Right ventricle myocardium superior (tissue), 1 donor: ENCODE results near the gene EIF4A3. TPM values are rescaled to one million over a fixed set of nuclear protein-coding genes. Genes with fewer than 3 reads are reported as not detected.
"Not testable (repeated sequence)": the region's sequence is repeated elsewhere in the genome, so short reads cannot be mapped to it uniquely, and the experiment has no call there.

ENCODE experiments used
- ATAC-seq: fragments of 200-7000 bp; cut with Tn5 transposase; one replicate; pipeline ENCODE4 v1.9.1; 2020; ENCODE audit warnings: mild to moderate bottlenecking; ENCODE audit not compliant: poor library complexity
- DNase-seq: peaks from one replicate; pipeline ENCODE4 v3.0.0-alpha.2; 2020
- intact Hi-C: fragments of 100-400 bp; cut with DNase I; formaldehyde crosslinking; loops from one replicate; pipeline ENCODE4 v1.11.2; 2022
- microRNA-seq: library from miRNA; unstranded; fragments of <30 nt; microRNA quantifications from one replicate; pipeline ENCODE4 v1.2.0, GENCODE V29; 2020
- total RNA-seq: library from RNA; stranded (reverse); fragmentation: NEBNext Ultra II Directional; extraction: Animal tissue kit (Norgen Biotek cat#: 25700); gene quantifications from one replicate; pipeline ENCODE4 v1.2.1, GENCODE V29; 2021
- donor health status: DM: no; HTN: yes; CAD: no; lungs with severe emphysema.

EIF4A3 gene
- total RNA-seq, 1 donor from 2014 or later, result 32.1 TPM

DNA sequence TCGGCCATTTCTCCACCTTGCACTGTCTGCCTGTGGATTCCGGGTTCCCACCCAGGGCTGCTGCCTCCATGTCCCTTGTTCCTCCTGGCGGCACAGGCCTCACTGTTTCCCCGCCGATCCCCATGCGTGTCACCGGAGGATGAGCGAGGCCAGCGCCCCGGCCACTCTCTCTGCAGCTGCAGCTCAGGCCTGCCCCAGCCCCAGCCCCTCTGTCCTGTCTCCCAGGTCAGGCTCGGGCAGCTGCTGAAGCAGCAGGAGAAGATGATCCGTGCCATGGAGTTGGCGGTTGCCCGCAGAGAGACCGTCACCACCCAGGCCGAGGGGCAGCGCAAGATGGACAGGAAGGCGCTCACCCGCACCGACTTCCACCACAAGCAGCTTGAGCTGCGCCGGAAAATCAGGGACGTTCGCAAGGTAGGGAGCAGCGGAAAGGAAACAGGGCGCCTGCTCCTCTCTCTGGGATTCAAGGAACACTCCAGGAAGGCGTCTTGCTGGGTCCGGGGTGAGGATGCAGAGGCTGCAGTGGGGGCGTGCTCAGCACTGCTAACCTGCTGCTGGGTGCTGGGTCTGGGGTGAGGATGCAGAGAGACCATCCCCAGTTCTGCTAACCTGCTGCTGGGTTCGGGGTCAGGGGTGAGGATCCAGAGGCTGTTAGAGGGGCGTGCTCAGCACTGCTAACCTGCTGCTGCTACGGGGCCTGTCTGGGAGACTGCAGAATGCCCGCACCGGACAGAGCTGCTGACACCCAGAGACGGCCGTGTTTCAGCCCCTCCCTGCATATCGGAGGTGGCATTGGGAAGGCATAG, 51.7 kb downstream of the EIF4A3 start:
- ATAC-seq (no peak), DNase-seq (peak; percentile 35)
- intact Hi-C loops, result no loop called here

DNA sequence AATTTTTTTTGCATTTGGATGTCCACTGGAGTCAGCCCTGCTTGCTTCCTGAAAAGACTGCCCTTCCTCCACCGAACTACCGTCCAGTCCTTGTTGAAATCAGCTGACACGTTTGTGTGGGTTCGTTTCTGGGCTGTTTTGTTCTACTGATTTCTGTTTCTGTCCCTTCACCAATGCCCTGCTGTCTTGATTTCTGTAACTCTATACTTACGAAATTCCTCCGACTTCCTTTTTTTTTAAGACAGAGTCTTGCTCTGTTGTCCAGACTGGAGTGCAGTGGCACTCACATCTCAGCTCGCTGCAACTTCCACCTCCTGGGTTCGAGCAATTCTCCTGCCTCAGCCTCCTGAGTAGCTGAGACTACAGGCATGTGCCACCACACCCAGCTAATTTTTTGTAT, 54.0 kb downstream of the EIF4A3 start:
- ATAC-seq, result peak; percentile 79
- peak; percentile 43 for DNase-seq
- intact Hi-C loops, result no loop called here

- DNase-seq (no peak), ATAC-seq (no peak)
- intact Hi-C loops, result no loop called here
Observed at GRCh38 chr17:80091376-80091775, 55.6 kb downstream of the EIF4A3 start.

- DNase-seq, intact Hi-C loops, ATAC-seq: not testable (repeated sequence)
Observed at GRCh38 chr17:80090164-80090563, 56.8 kb downstream of the EIF4A3 start.

DNA sequence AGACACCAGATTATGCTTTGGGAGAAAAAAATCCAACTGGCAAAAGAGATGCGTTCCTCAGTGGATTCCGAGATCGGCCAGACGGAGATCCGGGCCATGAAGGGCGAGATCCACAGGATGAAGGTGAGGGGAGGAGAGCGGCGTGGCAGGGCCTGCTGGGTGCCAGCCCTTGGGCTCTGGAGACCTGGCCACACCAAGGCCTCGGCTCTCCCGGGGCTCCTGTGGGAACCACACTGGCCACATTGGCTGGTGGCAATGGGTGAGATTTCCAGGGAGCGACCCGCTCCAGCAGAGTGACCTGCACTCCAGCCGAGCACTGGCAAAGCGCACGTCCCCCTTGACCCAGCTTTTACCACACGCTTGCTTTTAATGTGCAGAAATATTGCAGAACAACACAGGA, 57.2 kb downstream of the EIF4A3 start:
- intact Hi-C loops, result no loop called here
- ATAC-seq, result no peak
- peak; percentile 17 for DNase-seq

DNA sequence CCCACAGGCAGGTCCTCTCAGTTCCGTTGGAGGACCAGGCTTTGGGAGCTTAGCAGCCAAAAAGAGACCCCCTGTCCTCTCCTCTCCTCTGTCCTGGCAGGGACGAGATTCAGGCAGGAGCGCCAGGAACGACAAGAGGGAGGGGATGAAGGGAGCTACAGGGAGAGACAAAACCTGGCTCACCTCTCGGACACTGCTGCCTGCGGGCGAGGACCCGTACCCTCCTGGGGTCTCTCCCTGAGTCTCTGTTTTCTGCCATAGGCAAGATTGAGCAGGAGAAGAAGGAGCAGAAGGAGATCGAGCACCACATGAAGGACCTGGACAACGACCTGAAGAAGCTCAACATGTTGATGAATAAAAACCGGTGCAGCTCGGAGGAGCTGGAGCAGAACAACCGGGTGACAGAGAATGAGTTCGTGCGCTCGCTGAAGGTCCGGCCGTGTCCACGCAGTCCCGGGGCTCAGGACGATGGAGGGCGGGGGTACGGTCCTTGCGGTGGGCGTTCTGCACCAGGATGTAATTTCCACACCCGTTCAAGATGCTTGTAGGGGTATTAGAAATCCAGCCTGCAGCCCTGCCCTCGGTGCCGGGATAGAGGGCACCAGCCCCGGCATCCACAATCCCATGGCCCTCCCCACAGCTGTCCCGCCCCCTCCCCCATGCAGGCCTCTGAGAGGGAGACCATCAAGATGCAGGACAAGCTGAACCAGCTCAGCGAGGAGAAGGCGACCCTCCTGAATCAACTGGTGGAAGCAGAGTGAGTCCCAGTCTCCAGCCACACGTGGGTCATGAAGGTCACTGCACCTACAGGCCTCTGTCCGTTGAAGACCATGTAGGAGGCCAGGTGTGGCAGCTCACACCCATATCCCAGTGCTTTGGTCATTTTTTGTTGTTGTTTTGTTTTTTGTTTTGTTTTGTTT, 59.3 kb downstream of the EIF4A3 start:
- DNase-seq (peak; percentile 32), ATAC-seq (no peak)
- intact Hi-C loops, result no loop called here

DNA sequence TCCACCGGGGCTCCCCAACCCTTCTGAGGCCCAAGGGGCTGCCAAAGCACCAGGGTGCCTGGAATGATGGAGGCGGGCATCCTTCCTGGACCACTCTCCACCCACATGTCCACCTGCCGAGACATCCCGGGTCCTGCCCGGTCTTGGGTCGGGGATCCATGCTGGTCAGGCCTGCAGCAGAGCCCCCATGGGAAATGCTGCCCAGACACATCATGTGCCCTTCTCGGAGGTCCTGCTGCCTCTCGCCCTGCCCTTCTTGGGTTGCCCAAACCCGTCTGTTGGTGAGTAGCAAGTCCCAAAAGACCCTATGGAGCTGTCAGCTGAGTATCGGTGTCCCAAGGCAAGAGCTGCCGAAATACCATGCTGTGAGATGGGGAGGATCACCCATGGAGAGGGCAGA, 60.3 kb downstream of the EIF4A3 start:
- peak; percentile 29 for DNase-seq
- no peak for ATAC-seq
- intact Hi-C loops, result no loop called here

DNA sequence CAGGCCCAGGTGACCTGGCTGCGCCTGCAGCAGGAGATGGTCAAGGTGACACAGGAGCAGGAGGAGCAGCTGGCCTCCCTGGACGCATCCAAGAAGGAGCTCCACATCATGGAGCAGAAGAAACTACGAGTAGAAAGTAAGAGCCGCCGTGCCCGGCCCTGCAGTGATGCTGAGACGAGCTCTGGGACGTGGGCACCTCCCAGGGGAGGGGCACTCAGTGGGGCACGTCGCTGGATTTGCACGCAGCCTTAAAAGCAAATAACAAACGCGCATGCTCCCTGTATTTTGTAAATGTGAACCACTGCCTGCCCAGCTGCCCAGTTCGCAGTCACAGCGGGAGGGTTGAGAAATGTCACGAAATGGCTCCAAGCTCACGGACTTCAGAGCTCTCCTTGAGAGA, 60.8 kb downstream of the EIF4A3 start:
- peak; percentile 41 for DNase-seq
- ATAC-seq, result no peak
- intact Hi-C loops, result no loop called here

- intact Hi-C loops, result no loop called here
- ATAC-seq, result no peak
- peak; percentile 35 for DNase-seq
Observed at GRCh38 chr17:80084773-80085172, 62.2 kb downstream of the EIF4A3 start.

Small RNA genes within 50 kb of the gene (microRNA-seq; reads per million reads assigned to microRNA genes)
- gene MIR1268B, result not detected

Other genes starting within 250 kb of the EIF4A3 start
- gene TBC1D16, start 111.3 kb downstream of the EIF4A3 start, total RNA-seq, result 14.0 TPM
- 4.5 TPM for gene CCDC40, start 110.5 kb downstream of the EIF4A3 start, total RNA-seq
- 45.3 TPM for gene GAA, start 45.5 kb downstream of the EIF4A3 start, total RNA-seq
- not detected for gene CARD14, start 22.9 kb upstream of the EIF4A3 start, total RNA-seq
- gene SGSH, start 73.2 kb upstream of the EIF4A3 start, total RNA-seq, result 13.4 TPM
- 5.1 TPM for gene SLC26A11, start 73.3 kb upstream of the EIF4A3 start, total RNA-seq
- 29.9 TPM for gene RNF213, start 113.7 kb upstream of the EIF4A3 start, total RNA-seq